ENCODE data around the gene CD99.

Gene CD99

DNA sequence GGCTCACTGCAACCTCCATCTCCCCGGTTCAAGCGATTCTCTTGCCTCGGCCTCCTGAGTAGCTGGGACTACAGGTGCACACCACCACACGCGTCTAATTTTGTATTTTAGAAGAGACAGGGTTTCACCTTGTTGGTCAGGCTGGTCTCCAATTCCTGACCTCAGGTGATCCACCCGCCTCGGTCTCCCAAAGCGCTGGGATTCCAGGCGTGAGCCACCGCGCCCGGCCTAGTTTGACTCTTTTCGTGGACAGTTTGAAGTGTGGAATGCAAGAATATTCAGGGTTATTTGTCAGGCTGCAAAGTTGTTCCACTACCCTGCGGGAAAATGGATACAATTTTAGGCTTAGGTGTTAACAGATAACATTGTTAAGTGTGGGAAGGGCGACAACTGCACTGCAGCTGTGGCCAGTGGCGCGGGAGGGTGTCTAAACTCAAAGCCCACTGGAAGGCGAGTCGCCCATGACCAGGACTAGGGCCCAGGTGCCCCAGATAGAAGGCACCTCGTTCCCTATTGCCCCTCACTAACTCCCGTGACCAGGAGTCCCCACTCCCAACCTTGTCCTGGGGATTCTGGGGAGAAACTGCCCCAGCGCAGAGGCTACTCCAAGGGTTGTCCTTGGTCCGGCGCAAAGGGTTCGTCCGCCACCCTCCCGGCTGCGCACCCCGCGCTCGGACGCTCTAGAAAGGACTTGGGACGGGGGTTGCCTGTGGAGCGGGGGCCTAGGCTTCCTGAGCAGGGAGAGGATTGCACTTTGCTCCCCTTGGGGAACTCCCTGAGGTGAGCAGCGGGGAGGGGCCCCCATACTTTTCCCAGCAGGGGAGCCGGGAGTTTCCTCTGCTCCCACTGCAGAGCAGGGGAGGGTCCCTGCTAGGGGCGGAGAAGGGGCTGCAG, 1.1 kb upstream of the CD99 start:
- H3K4me1 ChIP-seq (ENCODE audit: control insufficient read depth, insufficient read depth, low read length, unreplicated experiment): peaks cover 23% of the 10 kb centered on the region
- peak overlapping the region; percentile 91; the same call in 1 of the 2 replicates for H3K4me3 ChIP-seq (ENCODE audit: low read depth, low read length)
- no peaks in the 10 kb centered on the region for H3K27me3 ChIP-seq (ENCODE audit: insufficient read depth, low read length)
- H2AFZ ChIP-seq (ENCODE audit: low read length, unreplicated experiment): peak overlapping the region; percentile 91
- H3K79me2 ChIP-seq (ENCODE audit: control insufficient read depth, insufficient read depth, low read length, unreplicated experiment): peaks cover 30% of the 10 kb centered on the region
- no peak overlapping the region for H3K27ac ChIP-seq (ENCODE audit: low read depth, low read length)
- H3K36me3 ChIP-seq (ENCODE audit: insufficient read depth, low read length): no peaks in the 10 kb centered on the region

DNA sequence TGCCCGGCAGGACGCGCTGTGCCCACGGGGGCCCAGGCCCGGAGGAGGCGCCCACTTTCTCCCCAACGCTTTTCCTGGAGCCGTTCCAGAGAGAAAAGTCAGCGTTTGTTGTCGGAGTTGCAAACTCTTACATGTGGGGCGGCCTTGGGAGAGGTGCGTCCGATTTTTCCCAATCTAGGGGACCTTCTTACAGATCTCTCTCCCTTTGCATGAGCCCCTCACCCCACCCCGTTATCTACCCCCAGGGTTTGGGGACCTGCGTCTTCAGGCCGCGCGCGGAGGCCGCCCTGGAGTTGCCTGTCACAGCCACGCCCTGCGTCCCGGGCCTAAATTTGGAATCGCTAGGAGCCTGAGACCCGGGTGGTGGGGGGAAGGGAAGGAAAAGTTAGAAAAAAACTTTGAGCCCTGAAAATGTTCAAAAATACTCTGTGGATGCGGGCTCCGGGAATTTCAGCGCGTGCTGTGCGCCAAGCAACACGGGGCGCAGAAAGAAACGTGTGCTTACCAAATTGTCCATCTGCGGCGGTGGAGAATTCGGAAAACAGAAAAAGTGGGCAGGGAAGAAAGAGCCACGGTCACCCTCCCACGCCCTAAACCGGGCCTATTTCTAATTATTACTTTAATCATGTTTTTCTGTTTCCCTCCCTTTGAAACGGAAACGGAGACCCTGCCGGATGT, 587 bp downstream of the CD99 start:
- peak overlapping the region; percentile 91 for H2AFZ ChIP-seq (ENCODE audit: low read length, unreplicated experiment)
- H3K4me1 ChIP-seq (ENCODE audit: control insufficient read depth, insufficient read depth, low read length, unreplicated experiment): peaks cover 40% of the 10 kb centered on the region
- peak overlapping the region; percentile 91 for H3K4me3 ChIP-seq (ENCODE audit: low read depth, low read length)
- H3K79me2 ChIP-seq (ENCODE audit: control insufficient read depth, insufficient read depth, low read length, unreplicated experiment): peaks cover 44% of the 10 kb centered on the region
- H3K27me3 ChIP-seq (ENCODE audit: insufficient read depth, low read length): no peaks in the 10 kb centered on the region
- H3K27ac ChIP-seq (ENCODE audit: low read depth, low read length): peak overlapping the region; percentile 83
- no peaks in the 10 kb centered on the region for H3K36me3 ChIP-seq (ENCODE audit: insufficient read depth, low read length)

DNA sequence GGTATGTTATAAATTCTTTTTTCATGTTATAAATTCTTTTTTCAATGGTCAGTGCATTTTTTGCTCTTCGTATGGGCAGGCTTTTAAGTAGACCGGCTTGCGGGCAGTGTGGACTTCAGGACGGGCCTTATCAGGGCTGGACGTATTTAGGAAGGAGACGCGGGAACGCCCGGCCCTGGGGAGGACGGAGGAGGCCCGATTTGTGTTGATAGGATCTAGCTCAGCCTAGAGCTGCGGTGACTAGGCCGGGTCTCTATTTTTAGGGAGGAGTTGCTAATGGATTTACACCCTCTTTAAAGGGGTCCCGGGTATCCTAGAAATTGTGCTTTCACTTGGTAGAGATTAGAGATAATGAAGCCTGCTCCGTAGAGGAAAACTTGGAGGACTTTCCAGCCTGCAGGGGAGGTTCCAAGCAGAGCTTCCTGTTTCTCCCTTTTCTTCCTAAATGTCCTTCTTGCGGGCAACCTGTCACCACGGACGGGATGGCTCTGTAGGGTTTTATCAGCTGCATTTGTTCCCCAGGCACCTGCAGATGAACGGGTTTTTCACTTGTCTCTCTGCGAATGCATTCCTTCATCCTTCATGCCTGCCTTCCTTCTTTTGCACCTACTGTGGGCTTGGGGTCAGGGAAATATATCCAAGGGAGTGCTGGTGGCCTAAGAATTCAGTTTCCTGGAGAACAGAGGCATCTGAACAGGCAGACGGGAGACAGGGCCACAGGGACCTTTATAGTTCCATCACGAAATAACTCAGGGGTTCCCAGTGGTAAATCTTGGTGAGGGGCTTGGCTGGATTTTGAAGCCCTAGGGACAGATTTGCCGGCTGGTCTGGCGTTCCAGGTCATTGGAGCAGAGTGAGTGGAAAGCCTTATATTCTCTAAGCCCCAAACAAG, 1.4 kb downstream of the CD99 start:
- Histone ChIP-seq H3K4me3 (ENCODE audit: low read depth, low read length) (peak overlapping the region; percentile 91), H3K4me1 (ENCODE audit: control insufficient read depth, insufficient read depth, low read length, unreplicated experiment) (peaks cover 47% of the 10 kb centered on the region)

DNA sequence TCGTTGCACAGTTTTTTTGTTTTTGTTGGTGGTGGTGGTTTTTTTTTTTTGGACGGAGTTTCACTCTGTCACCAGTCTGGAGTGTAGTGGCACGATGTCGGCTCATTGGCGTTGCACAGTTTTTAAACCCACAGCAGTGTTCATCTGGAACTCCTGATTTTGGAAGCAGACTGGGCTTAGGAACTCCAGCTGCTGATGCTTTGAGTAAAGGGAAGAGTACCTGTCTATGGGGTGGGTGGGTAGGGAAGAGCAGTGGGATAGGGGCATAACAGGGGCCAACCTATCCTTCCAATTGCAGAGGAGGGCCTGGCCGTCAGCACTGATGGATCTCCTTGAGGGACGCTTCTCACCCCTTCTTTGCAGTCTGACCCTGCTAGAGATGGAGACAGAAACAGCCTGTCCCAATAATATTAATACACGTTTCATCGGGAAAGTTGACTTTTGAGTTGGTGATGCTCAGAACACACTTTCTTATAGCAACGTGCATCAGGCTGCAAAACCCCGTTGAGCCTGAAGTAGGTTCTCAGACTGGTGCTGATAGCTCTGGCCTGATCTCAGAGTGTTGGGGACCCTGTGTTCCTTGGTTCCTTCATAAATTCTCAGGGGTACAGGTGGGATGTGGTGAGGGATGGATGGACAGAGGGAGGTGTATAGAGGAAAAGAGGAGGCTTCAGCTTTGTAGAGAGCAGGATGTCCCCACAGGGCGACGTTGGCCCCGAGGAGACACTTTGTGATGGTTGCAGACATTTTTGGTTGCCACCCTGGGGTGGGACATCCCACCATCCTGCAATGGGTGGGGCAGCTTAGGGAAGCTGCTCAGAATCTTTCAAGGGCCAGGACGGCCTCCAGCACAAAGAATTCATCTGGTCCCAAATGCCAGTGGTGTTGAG, 2.3 kb downstream of the CD99 start:
- Histone ChIP-seq H2AFZ (ENCODE audit: low read length, unreplicated experiment) (no peak overlapping the region), H3K27me3 (ENCODE audit: insufficient read depth, low read length) (no peaks in the 10 kb centered on the region), H3K4me3 (ENCODE audit: low read depth, low read length) (peak overlapping the region; percentile 91), H3K27ac (ENCODE audit: low read depth, low read length) (peak overlapping the region; percentile 83), H3K4me1 (ENCODE audit: control insufficient read depth, insufficient read depth, low read length, unreplicated experiment) (peaks cover 56% of the 10 kb centered on the region), H3K36me3 (ENCODE audit: insufficient read depth, low read length) (peaks cover 8% of the 10 kb centered on the region; the same call in 1 of the 2 replicates), H3K79me2 (ENCODE audit: control insufficient read depth, insufficient read depth, low read length, unreplicated experiment) (peaks cover 60% of the 10 kb centered on the region)

More for the DNA sequence above, 1.4 kb downstream of the CD99 start:
- H3K27me3 ChIP-seq (ENCODE audit: insufficient read depth, low read length): no peaks in the 10 kb centered on the region
- H3K27ac ChIP-seq (ENCODE audit: low read depth, low read length): peak overlapping the region; percentile 83
- H3K79me2 ChIP-seq (ENCODE audit: control insufficient read depth, insufficient read depth, low read length, unreplicated experiment): peaks cover 52% of the 10 kb centered on the region
- H2AFZ ChIP-seq (ENCODE audit: low read length, unreplicated experiment): peak overlapping the region; percentile 91
- H3K36me3 ChIP-seq (ENCODE audit: insufficient read depth, low read length): peaks cover 2% of the 10 kb centered on the region; the same call in 1 of the 2 replicates

DNA sequence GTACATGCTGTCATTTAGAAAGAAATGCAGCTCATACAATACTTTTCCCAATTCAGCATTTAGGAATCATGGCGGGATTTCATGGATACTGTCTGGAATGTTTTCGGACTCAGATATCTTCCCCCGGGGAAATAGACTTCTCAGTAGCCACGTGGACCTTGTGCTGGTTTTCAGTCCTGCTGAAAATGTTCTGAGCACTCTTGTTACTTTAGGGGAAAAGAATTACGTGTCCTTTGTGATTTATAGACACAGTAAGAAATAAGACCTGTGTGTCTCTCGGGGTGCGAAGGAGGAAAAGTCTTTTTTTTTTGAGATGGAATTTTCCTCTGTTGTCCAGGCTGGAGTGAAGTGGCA, 3.8 kb downstream of the CD99 start:
- peak overlapping the region; percentile 73 for H3K4me3 ChIP-seq (ENCODE audit: low read depth, low read length)
- peaks cover 75% of the 10 kb centered on the region for H3K79me2 ChIP-seq (ENCODE audit: control insufficient read depth, insufficient read depth, low read length, unreplicated experiment)
- peak overlapping the region; percentile 86 for H2AFZ ChIP-seq (ENCODE audit: low read length, unreplicated experiment)
- peaks cover 60% of the 10 kb centered on the region for H3K4me1 ChIP-seq (ENCODE audit: control insufficient read depth, insufficient read depth, low read length, unreplicated experiment)
- H3K27me3 ChIP-seq (ENCODE audit: insufficient read depth, low read length): no peaks in the 10 kb centered on the region
- peak overlapping the region; percentile 83 for H3K27ac ChIP-seq (ENCODE audit: low read depth, low read length)
- H3K36me3 ChIP-seq (ENCODE audit: insufficient read depth, low read length): peaks cover 14% of the 10 kb centered on the region; the same call in 1 of the 2 replicates

DNA sequence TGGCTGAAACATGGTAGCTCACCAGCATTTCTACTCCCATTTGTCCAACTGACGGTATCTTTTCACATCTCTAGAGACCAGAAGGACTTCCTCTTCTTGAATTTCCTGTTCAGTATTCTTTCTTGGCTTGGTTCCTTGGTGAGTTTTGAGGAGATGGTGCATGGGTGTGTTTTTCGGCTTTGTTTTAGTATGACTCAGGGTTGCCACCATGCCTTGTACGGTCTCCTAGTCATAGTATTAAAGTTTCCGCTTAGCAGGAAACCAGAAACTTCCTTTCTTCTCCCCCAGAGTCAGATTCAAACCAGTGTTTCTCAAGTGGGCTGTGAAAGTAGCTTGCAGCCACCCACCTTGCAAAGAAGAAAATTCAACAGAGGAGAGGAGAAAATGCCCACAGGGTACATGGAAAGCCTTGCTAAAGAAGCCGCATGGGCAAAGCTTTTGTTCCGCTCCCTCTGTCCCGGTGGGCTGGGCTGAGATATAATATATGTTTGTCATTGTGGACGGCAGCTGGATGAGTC, 5.7 kb downstream of the CD99 start:
- Histone ChIP-seq H3K27me3 (ENCODE audit: insufficient read depth, low read length) (no peaks in the 10 kb centered on the region), H3K4me1 (ENCODE audit: control insufficient read depth, insufficient read depth, low read length, unreplicated experiment) (peaks cover 60% of the 10 kb centered on the region), H3K79me2 (ENCODE audit: control insufficient read depth, insufficient read depth, low read length, unreplicated experiment) (peaks cover 94% of the 10 kb centered on the region), H3K4me3 (ENCODE audit: low read depth, low read length) (peak overlapping the region; percentile 63), H3K27ac (ENCODE audit: low read depth, low read length) (peak overlapping the region; percentile 70), H3K36me3 (ENCODE audit: insufficient read depth, low read length) (peaks cover 16% of the 10 kb centered on the region; the same call in 1 of the 2 replicates), H2AFZ (ENCODE audit: low read length, unreplicated experiment) (no peak overlapping the region)

DNA sequence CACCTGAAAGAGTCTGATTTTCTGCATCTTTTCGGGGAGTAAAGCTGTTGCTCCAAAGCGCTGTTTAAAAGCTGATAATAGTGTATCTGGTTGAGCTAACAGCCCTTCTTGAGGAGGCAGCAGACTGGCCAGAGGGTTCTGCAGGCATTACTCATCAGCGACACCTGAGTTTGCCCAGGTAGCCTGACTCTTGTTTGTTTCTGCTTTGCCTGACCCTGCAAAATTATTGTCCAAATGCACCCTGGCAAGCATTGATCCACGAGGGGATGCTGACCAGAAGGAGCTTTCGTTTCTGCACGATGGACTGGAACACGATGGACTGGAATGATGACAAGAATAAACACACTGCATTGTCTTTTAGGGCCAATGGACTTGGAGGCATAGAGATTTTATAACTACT, 6.2 kb downstream of the CD99 start:
- Histone ChIP-seq H2AFZ (ENCODE audit: low read length, unreplicated experiment) (no peak overlapping the region), H3K4me3 (ENCODE audit: low read depth, low read length) (peak overlapping the region; percentile 63), H3K79me2 (ENCODE audit: control insufficient read depth, insufficient read depth, low read length, unreplicated experiment) (peaks cover 96% of the 10 kb centered on the region), H3K36me3 (ENCODE audit: insufficient read depth, low read length) (peaks cover 16% of the 10 kb centered on the region; the same call in 1 of the 2 replicates), H3K27me3 (ENCODE audit: insufficient read depth, low read length) (no peaks in the 10 kb centered on the region), H3K27ac (ENCODE audit: low read depth, low read length) (peak overlapping the region; percentile 70), H3K4me1 (ENCODE audit: control insufficient read depth, insufficient read depth, low read length, unreplicated experiment) (peaks cover 65% of the 10 kb centered on the region)

DNA sequence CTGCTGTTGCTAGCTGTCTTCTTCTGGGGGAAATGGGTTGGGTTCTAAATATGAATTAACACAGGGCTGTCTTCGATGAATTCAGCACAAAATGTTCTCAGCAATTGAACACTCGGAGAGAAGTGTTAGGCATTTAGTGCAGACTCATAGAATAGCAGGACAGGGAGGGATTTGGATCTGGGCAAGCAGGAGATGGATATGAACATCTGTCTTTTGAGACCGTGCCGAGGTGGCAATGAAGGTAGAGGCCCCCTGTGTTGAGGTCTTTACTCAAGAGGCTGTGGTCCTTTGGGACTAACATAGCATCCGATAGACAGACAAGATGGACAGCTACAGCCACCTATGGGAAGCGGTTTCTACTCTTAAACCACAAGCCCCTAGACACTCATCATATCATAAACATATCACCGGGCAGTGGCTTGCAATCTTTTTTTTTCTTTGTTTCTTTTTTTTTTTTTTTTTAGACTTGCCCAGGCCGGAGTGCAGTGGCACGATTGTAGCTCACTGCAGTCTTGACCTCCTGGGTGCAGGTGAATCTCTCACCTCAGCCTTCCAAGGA, 6.7 kb downstream of the CD99 start:
- no peaks in the 10 kb centered on the region for H3K27me3 ChIP-seq (ENCODE audit: insufficient read depth, low read length)
- H3K4me3 ChIP-seq (ENCODE audit: low read depth, low read length): peak overlapping the region; percentile 63
- H3K27ac ChIP-seq (ENCODE audit: low read depth, low read length): peak overlapping the region; percentile 70
- H3K4me1 ChIP-seq (ENCODE audit: control insufficient read depth, insufficient read depth, low read length, unreplicated experiment): peaks cover 67% of the 10 kb centered on the region
- no peak overlapping the region for H2AFZ ChIP-seq (ENCODE audit: low read length, unreplicated experiment)
- H3K36me3 ChIP-seq (ENCODE audit: insufficient read depth, low read length): peaks cover 16% of the 10 kb centered on the region; the same call in 1 of the 2 replicates
- H3K79me2 ChIP-seq (ENCODE audit: control insufficient read depth, insufficient read depth, low read length, unreplicated experiment): peaks cover 96% of the 10 kb centered on the region

DNA sequence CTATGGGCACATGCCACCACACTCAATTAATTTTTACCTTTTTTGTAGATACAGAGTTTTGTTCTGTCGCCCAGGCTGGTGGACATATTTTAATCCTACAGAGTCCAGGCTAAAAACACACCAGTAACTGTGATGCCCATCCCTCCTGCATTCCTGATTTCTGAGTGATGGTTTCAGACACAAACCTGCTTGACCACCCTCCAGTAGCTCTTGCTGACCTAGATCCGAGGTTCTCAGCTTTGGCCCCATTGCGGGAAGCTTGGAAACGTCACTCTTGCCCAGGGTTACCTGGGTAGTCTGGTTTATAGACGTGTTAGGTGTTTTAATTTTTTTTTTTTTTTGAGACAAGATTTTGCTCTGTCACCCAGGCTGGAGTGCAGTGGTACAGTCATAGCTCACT, 7.5 kb downstream of the CD99 start:
- H3K79me2 ChIP-seq (ENCODE audit: control insufficient read depth, insufficient read depth, low read length, unreplicated experiment): peaks cover 96% of the 10 kb centered on the region
- H3K27ac ChIP-seq (ENCODE audit: low read depth, low read length): no peak overlapping the region
- H2AFZ ChIP-seq (ENCODE audit: low read length, unreplicated experiment): no peak overlapping the region
- H3K36me3 ChIP-seq (ENCODE audit: insufficient read depth, low read length): peaks cover 16% of the 10 kb centered on the region; the same call in 1 of the 2 replicates
- H3K4me3 ChIP-seq (ENCODE audit: low read depth, low read length): no peak overlapping the region
- no peaks in the 10 kb centered on the region for H3K27me3 ChIP-seq (ENCODE audit: insufficient read depth, low read length)
- peaks cover 67% of the 10 kb centered on the region for H3K4me1 ChIP-seq (ENCODE audit: control insufficient read depth, insufficient read depth, low read length, unreplicated experiment)
